AG09309 (cell line): ENCODE results near the gene MAGI2.

Experiments used
- DNase-seq: peaks from one replicate; pipeline ENCODE4 v3.0.0-alpha.2; 2010; ENCODE audit warnings: low read depth
- H3K4me3 ChIP-seq: 2 replicates; pipeline ENCODE4 v1.5.1; 2011; ENCODE audit warnings: mild to moderate bottlenecking, low read depth, low read length, moderate library complexity; ENCODE audit not compliant: control insufficient read depth
- CTCF ChIP-seq: IDR thresholded peaks from 2 replicates; pipeline ENCODE4 v1.5.1; 2011; ENCODE audit warnings: mild to moderate bottlenecking, low read depth, low read length, inconsistent platforms; ENCODE audit not compliant: insufficient read depth, control insufficient read depth; ENCODE audit errors: missing control alignments

The MAGI2 gene

GRCh38 chr7:78862411-78862900 is 591.0 kb downstream of the MAGI2 start:
- H3K4me3 ChIP-seq, result no peak overlapping the region
- no peak for DNase-seq
- no peak for TF ChIP-seq CTCF

- DNase-seq, result peak; percentile 84
- H3K4me3 ChIP-seq, result no peak overlapping the region
- no peak for TF ChIP-seq CTCF
These were observed 600.5 kb downstream of the MAGI2 start for GRCh38 chr7:78852951-78853350.

- no peak overlapping the region for H3K4me3 ChIP-seq
- no peak for TF ChIP-seq CTCF
- DNase-seq, result no peak
These were observed 603.2 kb downstream of the MAGI2 start for GRCh38 chr7:78850093-78850740.

GRCh38 chr7:78845155-78845554 is 608.3 kb downstream of the MAGI2 start:
- TF ChIP-seq CTCF, result no peak
- no peak for DNase-seq
- no peak overlapping the region for H3K4me3 ChIP-seq

- DNase-seq, result no peak
- H3K4me3 ChIP-seq, result no peak overlapping the region
These were observed 611.4 kb downstream of the MAGI2 start for GRCh38 chr7:78842068-78842467.

GRCh38 chr7:78835897-78836296 is 617.6 kb downstream of the MAGI2 start:
- DNase-seq, result no peak
- TF ChIP-seq CTCF, result no peak
- H3K4me3 ChIP-seq, result no peak overlapping the region

More at GRCh38 chr7:78842068-78842467, 611.4 kb downstream of the MAGI2 start:
- no peak for TF ChIP-seq CTCF
